Muscle of arm (tissue), 12 donors: ENCODE data around the gene GRAMD1A. TPM values are rescaled to one million over a fixed set of nuclear protein-coding genes. Genes with fewer than 3 reads are reported as not detected.
"Not testable (repeated sequence)": the region's sequence is repeated elsewhere in the genome, so short reads cannot be mapped to it uniquely, and the experiment has no call there.

ENCODE experiments used
- DNase-seq: peaks from one replicate; pipeline ENCODE4 v3.0.0-alpha.2; 2013
- polyA plus RNA-seq, 12 donors: library from polyadenylated mRNA; unstranded; fragments of 120-200 nt; gene quantifications; one replicate each; pipeline ENCODE4 v1.2.1, GENCODE V29; 2013; ENCODE audit not compliant: insufficient read length in 12 of 12

GRAMD1A gene
- polyA plus RNA-seq, 12 donors: 30.1 to 70.3 (median 37.0) TPM; not detected in 1

DNA sequence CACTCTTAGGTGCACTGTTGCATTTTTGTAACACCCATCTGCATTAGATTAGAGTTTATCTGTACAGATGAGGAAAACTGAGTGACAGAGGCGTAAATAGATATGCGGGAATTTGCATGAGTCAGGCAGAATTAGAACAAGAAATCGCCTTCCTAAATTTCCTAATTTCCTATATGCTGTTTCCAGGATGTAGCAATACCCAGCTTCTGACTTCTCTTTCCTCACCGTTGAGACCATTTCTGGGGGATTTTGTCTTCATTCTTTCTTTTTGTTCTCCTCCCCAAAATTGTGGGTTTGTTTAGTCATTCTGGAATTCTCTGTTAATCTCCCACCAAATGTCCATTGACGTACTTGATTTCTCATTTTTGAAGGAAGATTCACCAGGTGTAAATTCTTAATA lies 25.5 kb upstream of the GRAMD1A start:
- DNase-seq: no peak

- no peak for DNase-seq
These were observed 25.1 kb upstream of the GRAMD1A start for GRCh38 chr19:34975056-34975455.

- no peak for DNase-seq
These were observed 23.5 kb upstream of the GRAMD1A start for GRCh38 chr19:34976611-34977010.

GRCh38 chr19:34979819-34980640 lies 20.1 kb upstream of the GRAMD1A start:
- no peak for DNase-seq

GRCh38 chr19:34982275-34982674 lies 17.8 kb upstream of the GRAMD1A start:
- no peak for DNase-seq

- no peak for DNase-seq
These were observed 16.3 kb upstream of the GRAMD1A start for GRCh38 chr19:34983786-34984185.

DNA sequence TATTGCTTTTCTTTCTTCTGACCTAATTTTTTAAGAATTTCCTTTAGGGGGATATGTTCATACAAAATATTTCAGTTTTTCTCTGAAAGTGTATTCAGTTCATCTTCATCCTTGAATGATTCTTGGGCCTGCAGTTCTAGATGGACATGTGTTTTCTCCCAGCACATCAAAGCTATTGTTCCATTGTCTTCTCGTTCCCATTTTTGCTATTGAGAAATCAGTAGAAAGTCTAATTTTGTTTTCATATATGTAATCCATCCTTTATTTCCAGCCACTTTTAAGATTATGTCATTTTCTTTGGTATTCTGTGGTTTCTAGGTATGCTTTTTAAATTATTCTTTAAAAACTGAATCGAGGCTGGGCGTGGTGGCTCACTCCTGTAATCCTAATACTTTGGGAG lies 15.8 kb upstream of the GRAMD1A start:
- no peak for DNase-seq

- peak; percentile 68 for DNase-seq
These were observed 14.7 kb upstream of the GRAMD1A start for GRCh38 chr19:34985249-34986022.

- DNase-seq: no peak
These were observed 12.0 kb upstream of the GRAMD1A start for GRCh38 chr19:34988119-34988518.

- DNase-seq: no peak
These were observed 10.8 kb upstream of the GRAMD1A start for GRCh38 chr19:34989298-34989697.

DNA sequence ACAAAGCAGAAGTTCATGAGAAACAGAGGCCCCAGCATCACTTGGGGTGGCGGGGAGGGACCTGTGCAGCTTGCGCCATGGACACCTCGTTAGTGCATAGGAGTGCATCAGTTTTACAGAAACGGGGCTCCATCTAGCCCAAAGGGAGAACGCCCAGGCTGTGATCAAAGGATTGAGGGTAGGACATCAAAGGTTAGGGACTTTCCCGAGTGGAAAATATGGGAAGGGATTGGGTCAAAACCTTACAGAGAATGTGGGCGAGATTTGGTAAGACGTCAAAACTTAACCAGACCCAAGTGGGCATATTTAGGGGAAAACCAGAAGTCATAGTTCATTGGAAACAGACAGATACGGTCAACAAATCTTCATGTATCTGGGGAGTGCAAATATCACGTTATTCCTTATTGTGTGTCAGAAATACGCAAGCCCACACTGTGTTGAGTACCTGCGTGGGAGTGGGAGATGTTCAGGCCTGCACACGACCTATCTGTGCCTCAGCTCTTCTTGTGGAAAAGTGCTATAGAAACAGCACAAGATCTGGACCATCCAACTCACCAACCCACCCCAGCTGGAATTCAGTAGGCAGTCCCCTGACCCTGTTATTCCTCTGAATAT lies 9.4 kb upstream of the GRAMD1A start:
- no peak for DNase-seq

DNA sequence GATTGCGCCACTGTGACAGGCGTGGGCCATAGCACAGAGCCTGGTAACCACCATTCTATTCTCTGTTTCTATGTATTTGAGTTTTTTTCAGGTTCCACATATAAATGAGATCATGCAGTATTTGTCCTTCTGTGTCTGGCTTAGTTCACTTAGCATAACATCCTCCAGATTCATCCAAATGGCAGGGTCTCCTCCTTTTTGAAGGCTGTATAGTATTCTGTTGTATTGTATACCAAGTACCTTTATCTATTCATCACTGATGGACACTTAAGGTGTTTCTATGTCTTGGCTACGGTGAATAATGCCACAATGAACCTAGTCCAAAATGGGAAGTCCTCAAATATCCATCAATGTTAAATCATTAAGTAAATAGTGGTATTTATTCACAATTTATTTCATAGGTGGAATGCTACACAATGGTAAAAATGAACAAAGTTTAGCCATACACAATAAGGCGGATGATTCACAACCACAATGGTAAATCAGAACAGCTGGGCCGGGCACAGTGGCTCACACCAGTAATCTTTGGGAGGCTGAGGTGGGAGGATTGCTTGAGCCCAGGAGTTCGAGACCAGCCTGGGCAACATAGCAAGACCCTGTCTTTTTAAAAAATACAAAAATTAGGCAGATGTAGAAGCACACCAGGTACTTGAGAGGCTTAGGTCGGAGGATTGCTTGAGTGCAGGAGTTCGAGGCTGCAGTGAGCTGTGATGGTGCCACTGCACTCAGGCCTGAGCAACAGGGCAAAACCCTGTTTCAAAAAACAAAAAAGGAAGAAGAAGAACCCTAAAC lies 8.4 kb upstream of the GRAMD1A start:
- no peak for DNase-seq

DNA sequence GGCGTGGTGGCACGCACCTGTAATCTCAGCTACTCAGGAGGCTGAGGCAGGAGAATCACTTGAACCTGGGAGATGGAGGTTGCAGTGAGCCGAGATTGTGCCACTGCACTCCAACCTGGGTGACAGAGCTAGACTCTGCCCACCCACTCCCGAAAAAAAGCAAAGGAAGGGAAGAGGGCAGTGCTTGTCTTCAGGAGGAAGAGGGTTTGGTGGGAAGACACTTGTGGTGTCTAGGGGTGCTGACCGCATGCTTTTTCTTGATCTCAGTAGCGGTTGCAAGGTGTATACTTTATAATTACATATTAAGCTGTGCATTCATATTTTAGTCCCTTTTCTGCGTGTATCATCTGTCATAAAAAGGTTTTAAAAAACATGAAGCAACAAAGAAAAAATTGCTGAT lies 7.5 kb upstream of the GRAMD1A start:
- not testable (repeated sequence) for DNase-seq

DNA sequence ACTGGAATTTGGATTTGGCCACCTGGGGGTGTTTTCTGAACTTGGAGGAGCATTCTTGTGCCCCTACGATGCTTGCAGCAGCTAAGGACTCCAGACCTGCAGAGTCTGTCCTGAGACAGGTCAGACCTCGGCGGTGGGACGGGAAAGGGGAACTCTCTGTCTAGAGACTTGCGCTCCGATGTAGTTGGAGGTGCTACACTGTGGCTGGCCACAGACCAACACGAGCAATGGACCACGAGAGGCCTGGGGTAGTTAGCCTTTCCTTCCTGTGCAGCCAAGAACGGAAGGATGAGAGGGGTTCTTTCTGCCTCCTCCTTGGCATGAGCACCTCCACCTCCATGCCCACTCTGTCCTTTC lies 5.9 kb upstream of the GRAMD1A start:
- DNase-seq: no peak

DNA sequence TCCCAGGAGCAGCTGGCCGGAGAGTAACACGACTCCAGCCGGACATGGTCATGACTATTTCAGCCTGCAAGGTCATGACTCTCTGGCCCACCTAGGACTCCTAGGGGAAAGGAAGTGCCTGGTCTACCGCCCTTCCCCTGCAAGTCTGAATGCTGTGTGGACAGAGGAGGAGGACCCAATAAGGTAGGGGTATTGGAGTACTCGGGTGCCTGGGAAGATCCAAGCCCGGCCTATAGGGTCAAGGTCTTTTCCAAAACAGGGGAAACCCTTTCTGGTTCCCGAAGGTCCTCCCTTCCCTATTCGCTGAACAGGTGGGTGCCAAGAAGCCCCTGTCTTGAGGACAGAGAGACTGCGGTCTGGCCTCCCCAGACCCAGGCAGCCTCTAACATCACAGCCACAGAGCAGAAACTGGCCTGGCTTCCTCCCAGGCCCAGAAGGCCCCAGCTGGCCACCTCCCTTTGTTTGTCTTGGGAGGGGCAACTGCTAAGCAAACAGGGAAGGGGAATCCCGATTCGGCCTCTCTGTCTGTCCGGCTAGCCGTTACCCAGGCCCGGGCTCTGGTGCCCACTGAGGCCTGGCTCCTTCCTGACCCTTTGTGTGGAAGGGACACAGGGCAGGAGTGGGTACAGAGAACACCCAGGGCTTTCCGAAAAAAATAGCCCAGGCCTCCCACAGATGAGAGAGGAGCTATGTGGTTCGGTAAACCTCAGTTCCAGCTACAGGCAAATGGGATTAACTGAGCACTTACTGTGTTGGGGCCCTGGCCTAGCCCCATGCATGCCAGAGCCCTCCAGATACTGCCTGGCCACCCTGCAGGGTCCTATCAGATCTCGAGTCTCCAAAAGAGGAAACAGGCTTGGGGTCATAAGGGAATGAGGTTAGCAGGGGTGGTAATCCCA lies 5.2 kb upstream of the GRAMD1A start:
- DNase-seq: no peak

DNA sequence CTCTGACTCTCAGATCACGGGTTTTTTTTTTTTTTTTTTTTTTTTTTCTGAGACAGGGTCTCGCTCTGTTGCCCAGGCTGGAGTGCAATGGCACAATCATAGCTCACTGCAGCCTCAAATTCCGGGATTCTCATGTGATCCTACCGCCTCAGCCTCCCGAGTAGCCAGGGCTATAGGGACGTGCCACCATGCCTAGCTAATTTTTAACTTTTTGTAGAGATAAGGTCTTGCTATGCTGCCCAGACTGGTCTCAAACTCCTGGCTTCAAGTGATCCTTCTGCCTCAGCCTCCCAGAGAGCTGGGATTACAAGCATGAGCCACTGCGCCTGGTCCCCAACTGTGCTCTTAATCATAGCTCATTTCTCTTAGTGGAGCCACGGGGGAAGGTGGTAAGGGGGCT lies 4.6 kb upstream of the GRAMD1A start:
- DNase-seq: no peak

DNA sequence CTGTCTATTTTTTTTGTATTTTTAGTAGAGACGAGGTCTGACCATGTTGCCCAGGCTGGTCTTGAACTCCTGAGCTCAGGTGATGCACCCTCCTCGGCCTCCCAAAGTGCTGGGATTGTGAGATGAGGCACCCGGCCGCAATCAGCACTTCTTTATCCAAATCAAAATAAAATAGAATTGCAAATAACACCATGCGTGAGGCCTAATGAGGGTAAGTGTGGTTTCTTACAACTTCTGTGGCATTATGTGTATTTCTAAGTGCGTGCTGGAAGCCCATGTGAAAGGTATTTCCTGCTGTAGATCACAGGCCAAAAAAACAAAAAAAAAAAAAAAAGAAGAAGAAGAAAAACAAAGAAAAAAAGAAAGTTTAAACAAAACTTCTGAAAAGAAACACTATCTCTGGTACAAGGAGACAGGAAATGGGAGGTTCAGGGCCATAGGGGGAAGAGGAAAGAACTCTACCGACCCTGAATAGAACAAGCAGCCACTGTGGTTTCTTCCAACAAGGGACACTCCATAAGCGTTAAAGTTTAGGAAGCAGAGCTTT lies 3.0 kb upstream of the GRAMD1A start:
- DNase-seq: no peak

GRCh38 chr19:34998224-34998623 lies 1.9 kb upstream of the GRAMD1A start:
- DNase-seq: not testable (repeated sequence)

DNA sequence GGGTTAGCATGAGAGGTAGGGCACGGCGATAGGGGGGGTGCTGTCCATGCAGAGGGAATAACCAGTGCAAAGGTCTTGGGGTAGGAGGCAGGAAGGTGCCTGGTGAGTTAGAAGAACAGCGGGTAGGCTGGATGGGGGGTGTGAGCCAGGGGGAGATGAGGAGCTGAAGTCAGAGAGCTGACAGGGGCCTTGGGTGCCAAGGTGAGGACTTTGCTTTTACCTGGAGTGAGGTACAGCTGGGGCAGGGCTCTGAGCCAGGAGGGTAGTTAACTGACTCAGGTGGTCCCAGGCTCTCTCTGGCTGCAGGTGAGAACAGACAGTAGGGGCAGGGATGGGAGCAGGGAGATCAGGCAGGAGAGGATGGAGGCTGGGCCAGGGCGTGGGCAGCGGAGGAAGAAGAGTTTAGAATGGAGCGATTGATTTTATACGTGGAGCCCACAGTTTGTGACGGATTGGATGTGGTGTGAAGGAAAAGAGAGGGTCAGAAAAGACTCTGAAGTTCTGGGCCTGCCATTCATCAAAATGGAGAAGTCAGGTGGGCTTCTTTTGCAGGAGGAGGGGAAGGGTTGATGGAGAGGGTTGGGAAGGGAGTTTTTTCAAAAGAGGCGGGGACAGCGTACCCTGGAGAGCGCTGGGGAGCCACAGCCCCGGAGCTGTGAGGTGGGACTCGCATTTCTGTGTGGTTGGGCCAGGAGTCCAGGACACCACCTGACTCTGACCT lies 1.2 kb upstream of the GRAMD1A start:
- no peak for DNase-seq

GRCh38 chr19:35000338-35000646 lies 169 bp downstream of the GRAMD1A start:
- DNase-seq: no peak
